ENCODE measurements around the gene FAT1.

- TF ChIP-seq TARDBP (IDR thresholded peaks at IDR 0.05) (no peak), FOXM1 (IDR thresholded peaks at IDR 0.05; ENCODE audit: borderline replicate concordance) (no peak), SP1 (IDR thresholded peaks at IDR 0.05) (no peak), ZNF384 (IDR thresholded peaks at IDR 0.05) (no peak), SUZ12 (IDR thresholded peaks at IDR 0.05) (no peak), FOXK2 (IDR thresholded peaks at IDR 0.05) (no peak), ELF4 (IDR thresholded peaks at IDR 0.05) (no peak), PKNOX1 (IDR thresholded peaks at IDR 0.05) (no peak)
Measured at GRCh38 chr4:186630128-186630527, 93.5 kb downstream of the FAT1 start.
